H9 (cell line): ENCODE data around the gene IGLL5. TPM values are rescaled to one million over a fixed set of nuclear protein-coding genes. Genes with fewer than 3 reads are reported as not detected.

Source experiments
- DNase-seq: peaks from one replicate; pipeline ENCODE4 v3.0.0-alpha.2; 2017
- H2AFZ ChIP-seq: one replicate; pipeline ENCODE4 v1.6.1; 2013; ENCODE audit warnings: mild to moderate bottlenecking, low read length, control low read depth, moderate library complexity
- H2AK5ac ChIP-seq: 2 replicates; pipeline ENCODE4 v1.6.1; 2013; ENCODE audit warnings: low read length, control low read depth, mixed read lengths; ENCODE audit not compliant: insufficient read length
- H2BK120ac ChIP-seq: one replicate; pipeline ENCODE4 v1.6.1; 2013; ENCODE audit warnings: low read depth, mild to moderate bottlenecking, low read length, control low read depth, inconsistent platforms; ENCODE audit not compliant: poor library complexity, severe bottlenecking
- H2BK12ac ChIP-seq: 2 replicates; pipeline ENCODE4 v1.6.1; 2013; ENCODE audit warnings: low read length, control low read depth, mixed read lengths, low read depth; ENCODE audit not compliant: insufficient read length
- H2BK15ac ChIP-seq: 2 replicates; pipeline ENCODE4 v1.6.1; 2013; ENCODE audit warnings: low read depth, low read length, control low read depth
- H2BK20ac ChIP-seq: one replicate; pipeline ENCODE4 v1.6.1; 2013; ENCODE audit warnings: low read depth, mild to moderate bottlenecking, low read length, control low read depth, inconsistent platforms; ENCODE audit not compliant: poor library complexity, severe bottlenecking
- H2BK5ac ChIP-seq: 2 replicates; pipeline ENCODE4 v1.6.1; 2013; ENCODE audit warnings: low read length, control low read depth, mixed read lengths; ENCODE audit not compliant: insufficient read length
- H3K14ac ChIP-seq: 2 replicates; pipeline ENCODE4 v1.6.1; 2013; ENCODE audit warnings: low read length, control low read depth; ENCODE audit not compliant: insufficient read depth
- H3K18ac ChIP-seq: 2 replicates; pipeline ENCODE4 v1.6.1; 2013; ENCODE audit warnings: low read depth, mild to moderate bottlenecking, mixed read lengths, low read length, control low read depth; ENCODE audit not compliant: insufficient read length
- H3K23ac ChIP-seq: 2 replicates; pipeline ENCODE4 v1.6.1; 2013; ENCODE audit warnings: low read length, control low read depth, mixed read lengths, low read depth; ENCODE audit not compliant: insufficient read length
- H3K23me2 ChIP-seq: 2 replicates; pipeline ENCODE4 v1.6.1; 2013; ENCODE audit warnings: low read depth, mild to moderate bottlenecking, mixed read lengths, low read length, control low read depth; ENCODE audit not compliant: insufficient read length, poor library complexity, severe bottlenecking
- H3K27ac ChIP-seq: 2 replicates; pipeline ENCODE4 v1.5.1; 2013; ENCODE audit warnings: low read length, control low read depth, mixed read lengths, low read depth; ENCODE audit not compliant: insufficient read length
- H3K27me3 ChIP-seq: 2 replicates; pipeline ENCODE4 v1.6.1; 2013; ENCODE audit warnings: low read length, control low read depth, inconsistent platforms; ENCODE audit not compliant: insufficient read depth
- H3K4ac ChIP-seq: 2 replicates; pipeline ENCODE4 v1.6.1; 2013; ENCODE audit warnings: low read depth, mild to moderate bottlenecking, control low read depth, inconsistent platforms, low read length, moderate library complexity
- H3K4me1 ChIP-seq: 2 replicates; pipeline ENCODE4 v1.6.1; 2013; ENCODE audit warnings: low read length, control low read depth, inconsistent platforms; ENCODE audit not compliant: insufficient read depth
- H3K4me2 ChIP-seq: 2 replicates; pipeline ENCODE4 v1.6.1; 2013; ENCODE audit warnings: low read length, control low read depth, mixed read lengths; ENCODE audit not compliant: insufficient read length, insufficient read depth
- H3K56ac ChIP-seq: 2 replicates; pipeline ENCODE4 v1.6.1; 2013; ENCODE audit warnings: low read depth, mild to moderate bottlenecking, mixed read lengths, low read length, control low read depth; ENCODE audit not compliant: insufficient read length
- H3K79me1 ChIP-seq: 2 replicates; pipeline ENCODE4 v1.6.1; 2013; ENCODE audit warnings: low read depth, mild to moderate bottlenecking, moderate library complexity, low read length, control low read depth, inconsistent platforms; ENCODE audit not compliant: insufficient read depth, poor library complexity, severe bottlenecking
- H3K79me2 ChIP-seq: 2 replicates; pipeline ENCODE4 v1.6.1; 2013; ENCODE audit warnings: low read length, control low read depth, inconsistent platforms; ENCODE audit not compliant: insufficient read depth
- H3K9ac ChIP-seq: 2 replicates; pipeline ENCODE4 v1.6.1; 2013; ENCODE audit warnings: low read length, control low read depth, mixed read lengths; ENCODE audit not compliant: insufficient read length; ENCODE audit errors: extremely low read depth
- H3K9me3 ChIP-seq: one replicate; pipeline ENCODE4 v1.6.1; 2013; ENCODE audit warnings: low read depth, low read length, inconsistent platforms; ENCODE audit not compliant: control insufficient read depth
- H3T11ph ChIP-seq: one replicate; pipeline ENCODE4 v1.6.1; 2013; ENCODE audit warnings: mild to moderate bottlenecking, low read length, control low read depth, inconsistent platforms
- H4K20me1 ChIP-seq: one replicate; pipeline ENCODE4 v1.6.1; 2013; ENCODE audit not compliant: control insufficient read depth, insufficient read length, insufficient read depth
- H4K5ac ChIP-seq: 2 replicates; pipeline ENCODE4 v1.6.1; 2013; ENCODE audit warnings: low read depth, mild to moderate bottlenecking, mixed read lengths, low read length, control low read depth; ENCODE audit not compliant: insufficient read length
- H4K8ac ChIP-seq: replicated peaks from 2 replicates; pipeline ENCODE4 v1.6.1; 2013; ENCODE audit warnings: low read length, control low read depth, mixed read lengths, low read depth; ENCODE audit not compliant: insufficient read length
- H4K91ac ChIP-seq: 2 replicates; pipeline ENCODE4 v1.6.1; 2013; ENCODE audit warnings: low read depth, mild to moderate bottlenecking, moderate library complexity, mixed read lengths, low read length, control low read depth; ENCODE audit not compliant: insufficient read length
- H3K27ac Mint-ChIP-seq, 3 experiments: 2 replicates in 2 of 3; 3 replicates in 1 of 3; pipeline ENCODE4 v1.8.0; 2020 to 2021; ENCODE audit warnings: mixed read lengths in 3 of 3, mild to moderate bottlenecking in 1 of 3, moderate library complexity in 1 of 3
- H3K27me3 Mint-ChIP-seq: 2 replicates; pipeline ENCODE4 v1.8.0; 2021; ENCODE audit warnings: low read depth, mild to moderate bottlenecking, moderate library complexity, mixed read lengths
- H3K36me3 Mint-ChIP-seq, 3 experiments: 2 replicates in 2 of 3; 3 replicates in 1 of 3; pipeline ENCODE4 v1.8.0; 2020 to 2021; ENCODE audit warnings: low read depth in 3 of 3, mixed read lengths in 3 of 3; ENCODE audit not compliant: insufficient read depth in 1 of 3
- H3K4me1 Mint-ChIP-seq, 2 experiments: 2 replicates each; pipeline ENCODE4 v1.8.0; 2020; ENCODE audit warnings: mixed read lengths in 2 of 2
- H3K4me3 Mint-ChIP-seq, 2 experiments: 2 replicates in 1 of 2; 3 replicates in 1 of 2; pipeline ENCODE4 v1.8.0; 2020 to 2021; ENCODE audit warnings: mild to moderate bottlenecking in 2 of 2, mixed read lengths in 2 of 2, moderate library complexity in 1 of 2
- H3K9me3 Mint-ChIP-seq, 2 experiments: 2 replicates in 1 of 2; 3 replicates in 1 of 2; pipeline ENCODE4 v1.8.0; 2020; ENCODE audit warnings: mild to moderate bottlenecking in 2 of 2, mixed read lengths in 2 of 2, moderate library complexity in 1 of 2
- WGBS: extraction: QIAGEN DNeasy Blood & Tissue Kit; methylation state at CpG from one replicate; pipeline ENCODE4 v1.1.7; 2013; ENCODE audit warnings: missing lambda C conversion rate, low lambda C conversion rate, mixed read lengths; ENCODE audit not compliant: insufficient read length; ENCODE audit errors: extremely low coverage; 5-methylcytosine and 5-hydroxymethylcytosine counted together
- total RNA-seq: library from RNA; stranded (reverse); gene quantifications from 2 replicates; pipeline ENCODE4 v1.2.1, GENCODE V29; 2021
- TF ChIP-seq, protein P1 (sequence below): fragments of 200-600 bp; sonication (generic); conservative IDR thresholded peaks from 3 replicates; pipeline ENCODE4 v1.8.0; 2021; ENCODE audit warnings: antibody characterized with exemption, mild to moderate bottlenecking

The IGLL5 gene
- total RNA-seq, 1 experiment from 2014 or later, result not detected

DNA sequence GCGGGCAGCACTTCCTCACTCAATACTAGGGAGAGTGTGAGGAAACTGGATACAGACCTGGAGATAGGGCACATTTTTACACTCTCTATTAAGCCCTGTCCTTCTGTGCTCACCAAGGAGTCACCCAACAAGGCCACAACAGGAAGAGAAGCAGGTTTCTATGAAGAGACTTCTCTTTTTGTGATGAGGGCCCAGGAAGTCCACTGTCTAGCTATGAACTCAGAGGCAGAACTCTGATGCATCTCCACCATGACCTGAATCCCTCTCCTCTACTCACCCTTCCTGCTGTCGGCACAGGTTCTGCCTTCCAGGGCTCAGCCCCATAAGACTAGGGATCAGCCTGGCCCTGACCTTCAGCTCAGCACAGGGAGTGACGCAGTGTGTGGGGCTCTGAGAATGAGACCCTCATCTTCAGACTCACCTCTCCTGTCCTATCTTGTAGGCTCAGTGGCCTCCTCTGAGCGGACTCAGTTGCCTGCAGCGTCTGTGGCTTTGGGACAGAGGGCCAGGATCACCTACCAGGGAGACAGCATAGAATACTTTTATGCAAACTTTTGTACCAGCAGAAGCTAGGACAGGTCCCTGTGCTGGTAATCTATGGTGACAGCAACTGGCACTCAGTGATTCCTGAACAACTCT is 49.3 kb upstream of the IGLL5 start:
- no peak overlapping the region for H2BK12ac ChIP-seq
- H3K9me3 ChIP-seq, result no peaks in the 10 kb centered on the region
- no peak overlapping the region for H3K27ac ChIP-seq
- H3K4ac ChIP-seq, result no peak overlapping the region
- H2BK5ac ChIP-seq, result no peak overlapping the region
- no peak overlapping the region for H3K9ac ChIP-seq
- H3K27me3 ChIP-seq, result peaks cover 7% of the 10 kb centered on the region; the same call in 1 of the 2 replicates
- H4K5ac ChIP-seq, result peak overlapping the region; percentile 66
- no CpG with 5 or more reads among the region's 5 CpGs for WGBS
- H3K14ac ChIP-seq, result no peak overlapping the region
- peaks cover 99% of the 10 kb centered on the region for H3K27me3 Mint-ChIP-seq
- H3T11ph ChIP-seq, result no peak overlapping the region
- no peak overlapping the region for H4K8ac ChIP-seq
- H3K9me3 Mint-ChIP-seq, result no peaks in the 10 kb centered on the region
- TF ChIP-seq, protein P1, sequence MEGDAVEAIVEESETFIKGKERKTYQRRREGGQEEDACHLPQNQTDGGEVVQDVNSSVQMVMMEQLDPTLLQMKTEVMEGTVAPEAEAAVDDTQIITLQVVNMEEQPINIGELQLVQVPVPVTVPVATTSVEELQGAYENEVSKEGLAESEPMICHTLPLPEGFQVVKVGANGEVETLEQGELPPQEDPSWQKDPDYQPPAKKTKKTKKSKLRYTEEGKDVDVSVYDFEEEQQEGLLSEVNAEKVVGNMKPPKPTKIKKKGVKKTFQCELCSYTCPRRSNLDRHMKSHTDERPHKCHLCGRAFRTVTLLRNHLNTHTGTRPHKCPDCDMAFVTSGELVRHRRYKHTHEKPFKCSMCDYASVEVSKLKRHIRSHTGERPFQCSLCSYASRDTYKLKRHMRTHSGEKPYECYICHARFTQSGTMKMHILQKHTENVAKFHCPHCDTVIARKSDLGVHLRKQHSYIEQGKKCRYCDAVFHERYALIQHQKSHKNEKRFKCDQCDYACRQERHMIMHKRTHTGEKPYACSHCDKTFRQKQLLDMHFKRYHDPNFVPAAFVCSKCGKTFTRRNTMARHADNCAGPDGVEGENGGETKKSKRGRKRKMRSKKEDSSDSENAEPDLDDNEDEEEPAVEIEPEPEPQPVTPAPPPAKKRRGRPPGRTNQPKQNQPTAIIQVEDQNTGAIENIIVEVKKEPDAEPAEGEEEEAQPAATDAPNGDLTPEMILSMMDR, result no peak
- H2AK5ac ChIP-seq, result no peak overlapping the region
- no peak overlapping the region for H2BK15ac ChIP-seq
- H3K4me1 ChIP-seq, result no peaks in the 10 kb centered on the region
- H3K27ac Mint-ChIP-seq, result no peak overlapping the region
- no peak overlapping the region for H2BK120ac ChIP-seq
- no peaks in the 10 kb centered on the region for H3K36me3 Mint-ChIP-seq
- H4K91ac ChIP-seq, result no peak overlapping the region
- no peak overlapping the region for H3K56ac ChIP-seq
- no peaks in the 10 kb centered on the region for H3K79me1 ChIP-seq
- H3K4me3 Mint-ChIP-seq, result no peak overlapping the region
- H2AFZ ChIP-seq, result no peak overlapping the region
- H3K23ac ChIP-seq, result no peak overlapping the region
- H3K18ac ChIP-seq, result no peak overlapping the region
- no peaks in the 10 kb centered on the region for H3K79me2 ChIP-seq
- no peaks in the 10 kb centered on the region for H3K4me1 Mint-ChIP-seq
- H4K20me1 ChIP-seq, result no peaks in the 10 kb centered on the region
- no peak overlapping the region for H3K4me2 ChIP-seq
- H2BK20ac ChIP-seq, result no peak overlapping the region
- no peak for DNase-seq
- H3K23me2 ChIP-seq, result no peaks in the 10 kb centered on the region
